Upper lobe of left lung (tissue), 4 donors: Measurements from ENCODE around the gene DAPK1.

Experiments used
- POLR2A ChIP-seq, 4 donors: fragments of 450-650 bp; IDR thresholded peaks; one replicate each; pipeline ENCODE4 v1.5.1; 2016 to 2017; ENCODE audit warnings: antibody characterized with exemption in 4 of 4, mild to moderate bottlenecking in 2 of 4
- TF ChIP-seq, protein P1 (sequence below), 6 experiments: fragments of 450-650 bp in 4 of 6; fragments of 200-600 bp in 2 of 6; sonication (generic) in 2 of 6; IDR thresholded peaks; one replicate each; pipeline ENCODE4 v1.5.1; 2016 to 2019; ENCODE audit warnings: antibody characterized with exemption in 6 of 6

DNA sequence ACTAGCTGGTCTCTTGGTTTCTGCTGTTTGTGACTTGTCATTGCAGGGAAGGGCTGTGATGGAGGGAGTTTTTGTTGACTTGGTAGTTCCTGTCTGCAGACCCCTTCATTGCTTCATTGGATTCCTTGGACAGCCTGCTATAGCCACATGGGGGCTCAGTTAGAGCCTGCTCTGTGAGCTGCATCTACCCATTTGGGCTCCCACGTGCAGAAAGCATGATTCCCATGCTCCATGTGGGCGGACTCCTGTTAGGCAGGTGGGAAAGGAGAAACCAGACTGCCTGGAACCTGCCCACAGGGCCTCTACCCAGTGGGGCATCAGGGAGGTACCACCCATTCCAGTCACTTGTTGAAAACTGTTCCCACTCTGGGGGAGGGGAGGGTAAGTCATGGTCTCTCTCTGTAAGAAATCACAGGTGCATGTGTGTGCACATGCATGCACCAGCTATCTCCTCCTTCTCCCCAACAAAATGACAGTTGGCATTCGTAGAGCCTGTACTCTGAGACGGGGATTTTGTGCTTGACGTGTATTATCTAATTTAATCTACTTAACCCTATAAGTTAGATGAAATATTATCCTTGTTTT lies 61.0 kb downstream of the DAPK1 start:
- TF ChIP-seq, protein P1, sequence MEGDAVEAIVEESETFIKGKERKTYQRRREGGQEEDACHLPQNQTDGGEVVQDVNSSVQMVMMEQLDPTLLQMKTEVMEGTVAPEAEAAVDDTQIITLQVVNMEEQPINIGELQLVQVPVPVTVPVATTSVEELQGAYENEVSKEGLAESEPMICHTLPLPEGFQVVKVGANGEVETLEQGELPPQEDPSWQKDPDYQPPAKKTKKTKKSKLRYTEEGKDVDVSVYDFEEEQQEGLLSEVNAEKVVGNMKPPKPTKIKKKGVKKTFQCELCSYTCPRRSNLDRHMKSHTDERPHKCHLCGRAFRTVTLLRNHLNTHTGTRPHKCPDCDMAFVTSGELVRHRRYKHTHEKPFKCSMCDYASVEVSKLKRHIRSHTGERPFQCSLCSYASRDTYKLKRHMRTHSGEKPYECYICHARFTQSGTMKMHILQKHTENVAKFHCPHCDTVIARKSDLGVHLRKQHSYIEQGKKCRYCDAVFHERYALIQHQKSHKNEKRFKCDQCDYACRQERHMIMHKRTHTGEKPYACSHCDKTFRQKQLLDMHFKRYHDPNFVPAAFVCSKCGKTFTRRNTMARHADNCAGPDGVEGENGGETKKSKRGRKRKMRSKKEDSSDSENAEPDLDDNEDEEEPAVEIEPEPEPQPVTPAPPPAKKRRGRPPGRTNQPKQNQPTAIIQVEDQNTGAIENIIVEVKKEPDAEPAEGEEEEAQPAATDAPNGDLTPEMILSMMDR (IDR thresholded peaks at IDR 0.05) = no peak
- TF ChIP-seq POLR2A (IDR thresholded peaks at IDR 0.05) = no peak
